AG10803 (cell line): ENCODE data around the gene SLC39A10.

ENCODE experiments used
- DNase-seq: peaks from one replicate; pipeline ENCODE4 v3.0.0; 2010; ENCODE audit warnings: low read depth
- H3K4me3 ChIP-seq: 2 replicates; pipeline ENCODE4 v1.5.1; 2011; ENCODE audit warnings: mild to moderate bottlenecking, low read length, control low read depth
- CTCF ChIP-seq: conservative IDR thresholded peaks from 2 replicates; pipeline ENCODE4 v1.5.1; 2011; ENCODE audit warnings: mild to moderate bottlenecking, low read length, control low read depth, inconsistent platforms

The SLC39A10 gene

DNA sequence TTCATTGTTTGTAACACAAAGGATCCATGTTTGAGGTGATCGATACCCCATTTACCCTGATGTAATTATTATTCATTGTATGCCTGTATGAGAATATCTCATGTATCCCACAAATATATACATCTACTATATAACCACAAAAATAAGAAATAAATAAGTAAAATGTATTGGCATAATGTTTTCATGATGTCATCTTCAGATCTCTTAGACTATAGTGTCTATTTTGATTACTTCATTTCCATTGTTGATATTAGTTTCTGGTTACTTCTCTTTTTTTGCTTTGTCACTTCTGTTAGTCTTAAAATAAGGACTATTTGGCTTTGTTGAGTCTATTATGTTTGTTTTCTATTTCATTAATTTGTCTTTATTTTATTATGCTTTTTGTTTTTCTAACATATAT, 109.7 kb downstream of the SLC39A10 start:
- TF ChIP-seq CTCF: no peak
- no peak for DNase-seq
- H3K4me3 ChIP-seq: no peak overlapping the region

- no peak overlapping the region for H3K4me3 ChIP-seq
- no peak for TF ChIP-seq CTCF
- no peak for DNase-seq
Measured at GRCh38 chr2:195768431-195768830, 111.4 kb downstream of the SLC39A10 start.

DNA sequence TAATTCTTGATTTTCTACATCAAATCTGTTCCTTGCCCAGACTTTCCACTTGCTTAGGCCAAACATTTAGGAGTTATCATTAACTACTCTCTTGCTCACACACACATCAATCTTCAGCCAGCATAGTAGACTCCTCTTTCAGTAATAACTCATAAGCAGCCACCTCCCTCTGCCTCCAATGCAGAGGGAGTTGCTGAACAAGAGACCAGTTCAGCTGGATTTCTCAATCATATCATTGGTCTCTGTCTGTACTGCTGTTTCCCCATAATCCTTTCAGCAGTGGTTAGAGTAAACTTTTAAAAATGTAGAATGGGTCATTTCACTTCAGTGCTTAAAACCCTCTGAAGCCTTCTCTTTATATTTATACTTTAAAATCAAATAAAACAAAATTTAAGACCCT, 112.9 kb downstream of the SLC39A10 start:
- TF ChIP-seq CTCF: no peak
- H3K4me3 ChIP-seq: no peak overlapping the region
- no peak for DNase-seq

GRCh38 chr2:195779491-195779890, 122.5 kb downstream of the SLC39A10 start:
- H3K4me3 ChIP-seq: no peak overlapping the region
- TF ChIP-seq CTCF: no peak
- no peak for DNase-seq

- no peak for DNase-seq
- H3K4me3 ChIP-seq: no peak overlapping the region
- no peak for TF ChIP-seq CTCF
Measured at GRCh38 chr2:195782156-195782555, 125.1 kb downstream of the SLC39A10 start.
